HG02870 (cell line): ENCODE data around the gene DLX5.
"Not testable (repeated sequence)": the region's sequence is repeated elsewhere in the genome, so short reads cannot be mapped to it uniquely, and the experiment has no call there.

Experiments used
- ATAC-seq: cut with Tn5 transposase; IDR thresholded peaks from one replicate; pipeline ENCODE4 v1.9.1; 2021; ENCODE audit warnings: mild to moderate bottlenecking, moderate library complexity; ENCODE audit not compliant: unreplicated experiment

Gene DLX5

DNA sequence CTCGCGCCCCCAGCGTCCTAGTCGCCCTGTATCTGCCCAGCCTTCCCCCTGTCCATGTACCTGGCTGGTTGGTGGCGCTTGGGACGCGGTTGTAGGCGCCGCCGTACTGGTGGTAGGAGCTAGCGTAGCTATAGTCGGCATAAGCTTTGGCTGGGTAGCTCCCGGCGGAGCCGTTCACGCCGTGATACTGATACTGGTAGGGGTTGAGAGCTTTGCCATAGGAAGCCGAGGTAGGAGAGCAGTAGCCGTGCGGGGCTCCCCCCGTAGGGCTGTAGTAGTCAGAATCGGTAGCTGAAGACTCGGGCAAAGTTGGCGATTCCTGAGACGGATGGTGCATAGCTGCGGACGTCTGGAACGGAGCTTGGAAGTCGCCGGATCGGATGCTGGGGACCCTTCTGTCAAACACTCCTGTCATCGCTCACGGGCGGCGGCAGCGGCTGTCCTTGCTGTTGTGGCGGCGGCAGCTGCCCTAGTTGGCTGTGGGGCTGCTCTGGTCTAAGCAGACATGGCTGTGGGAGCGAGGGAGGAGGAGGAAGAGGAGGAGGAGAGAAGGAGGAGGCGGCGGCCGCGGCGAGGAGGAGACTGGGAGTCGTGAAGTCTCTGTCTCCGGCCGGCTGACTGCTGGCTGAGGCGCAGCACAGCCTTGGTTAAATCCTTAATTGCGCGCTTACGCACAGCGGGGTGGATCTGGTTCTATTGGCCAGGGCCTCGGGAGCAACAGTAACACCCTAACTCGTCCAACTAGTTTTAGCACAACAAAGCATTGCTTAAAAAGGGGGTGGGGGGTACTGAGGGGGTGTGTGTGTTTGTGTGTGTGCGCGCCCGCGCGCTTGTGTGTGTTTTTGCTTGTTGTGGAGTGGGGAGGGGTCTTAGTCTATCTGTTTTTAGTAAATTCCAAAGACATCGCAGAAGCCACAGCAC lies at the start of gene DLX5:
DLX5 (minus strand) TSS at position 623 of the 921 bp plus-strand sequence; CDS start at position 415, 208 bp downstream.
- ATAC-seq: no peak

- not testable (repeated sequence) for ATAC-seq
Observed at GRCh38 chr7:97072025-97072424, 47.4 kb upstream of the DLX5 start.

DNA sequence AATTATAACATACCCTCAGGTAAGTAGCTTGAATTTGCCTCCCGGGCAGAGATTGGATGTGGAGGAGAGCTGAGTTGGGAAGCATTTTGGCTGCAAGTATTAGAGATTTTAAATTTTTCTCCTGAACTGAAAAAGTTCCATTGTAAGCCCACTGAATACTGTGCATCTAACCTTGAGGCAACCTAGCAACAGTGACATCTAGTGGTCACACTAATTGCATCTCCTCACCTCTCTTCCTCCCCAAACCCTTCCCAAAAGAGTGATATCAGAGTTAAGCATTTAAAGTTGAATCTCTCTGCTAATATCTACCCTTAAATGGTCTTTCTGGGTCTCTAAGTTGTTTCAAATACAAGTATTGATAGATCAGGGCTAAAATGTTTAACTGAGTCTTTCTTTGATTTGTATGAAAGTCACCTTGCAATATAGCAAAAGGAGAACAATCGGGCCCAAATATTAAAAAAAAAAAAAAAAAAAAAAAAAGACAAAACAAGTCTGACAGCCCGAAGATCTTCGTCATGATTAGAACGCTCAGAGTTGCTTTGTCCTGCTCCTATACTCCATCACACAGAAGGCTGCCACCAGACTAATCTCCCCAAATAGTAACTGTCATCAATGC lies 40.4 kb upstream of the DLX5 start:
- peak; percentile 78 for ATAC-seq

- ATAC-seq: no peak
Observed at GRCh38 chr7:97064020-97064419, 39.4 kb upstream of the DLX5 start.

- no peak for ATAC-seq
Observed at GRCh38 chr7:97043281-97043680, 18.6 kb upstream of the DLX5 start.

- ATAC-seq: no peak
Observed at GRCh38 chr7:97039374-97040065, 14.9 kb upstream of the DLX5 start.

DNA sequence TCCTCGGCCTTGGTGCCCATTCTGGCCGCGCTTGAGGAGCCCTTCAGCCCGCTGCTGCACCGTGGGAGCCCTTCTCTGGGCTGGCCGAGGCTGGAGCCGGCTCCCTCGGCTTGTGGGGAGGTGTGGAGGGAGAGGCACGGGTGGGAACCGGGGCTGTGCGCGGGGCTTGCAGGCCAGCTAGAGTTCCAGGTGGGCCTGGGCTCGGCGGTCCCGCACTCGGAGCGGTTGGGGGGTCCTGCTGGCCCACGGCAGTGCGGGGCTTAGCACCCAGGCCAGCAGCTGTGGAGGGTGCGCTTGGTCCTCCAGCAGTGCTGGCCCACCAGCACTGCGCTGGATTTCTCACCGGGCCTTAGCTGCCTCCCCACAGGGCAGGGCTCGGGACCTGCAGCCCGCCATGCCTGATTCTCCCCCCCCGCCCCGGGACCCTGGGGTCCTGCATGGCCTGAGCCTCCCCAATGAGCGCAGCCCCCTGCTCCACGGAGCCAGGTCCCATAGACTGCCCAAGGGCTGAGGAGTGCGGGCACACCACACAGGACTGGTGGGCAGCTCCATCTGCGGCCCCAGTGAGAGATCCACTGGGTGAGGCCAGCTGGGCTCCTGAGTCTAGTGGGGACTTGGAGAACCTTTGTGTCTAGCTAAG lies 9.7 kb upstream of the DLX5 start:
- not testable (repeated sequence) for ATAC-seq

GRCh38 chr7:97027427-97028234 lies 3.0 kb upstream of the DLX5 start:
- ATAC-seq: peak; percentile 87

GRCh38 chr7:97026715-97027426 lies 2.2 kb upstream of the DLX5 start:
- peak; percentile 28 for ATAC-seq

DNA sequence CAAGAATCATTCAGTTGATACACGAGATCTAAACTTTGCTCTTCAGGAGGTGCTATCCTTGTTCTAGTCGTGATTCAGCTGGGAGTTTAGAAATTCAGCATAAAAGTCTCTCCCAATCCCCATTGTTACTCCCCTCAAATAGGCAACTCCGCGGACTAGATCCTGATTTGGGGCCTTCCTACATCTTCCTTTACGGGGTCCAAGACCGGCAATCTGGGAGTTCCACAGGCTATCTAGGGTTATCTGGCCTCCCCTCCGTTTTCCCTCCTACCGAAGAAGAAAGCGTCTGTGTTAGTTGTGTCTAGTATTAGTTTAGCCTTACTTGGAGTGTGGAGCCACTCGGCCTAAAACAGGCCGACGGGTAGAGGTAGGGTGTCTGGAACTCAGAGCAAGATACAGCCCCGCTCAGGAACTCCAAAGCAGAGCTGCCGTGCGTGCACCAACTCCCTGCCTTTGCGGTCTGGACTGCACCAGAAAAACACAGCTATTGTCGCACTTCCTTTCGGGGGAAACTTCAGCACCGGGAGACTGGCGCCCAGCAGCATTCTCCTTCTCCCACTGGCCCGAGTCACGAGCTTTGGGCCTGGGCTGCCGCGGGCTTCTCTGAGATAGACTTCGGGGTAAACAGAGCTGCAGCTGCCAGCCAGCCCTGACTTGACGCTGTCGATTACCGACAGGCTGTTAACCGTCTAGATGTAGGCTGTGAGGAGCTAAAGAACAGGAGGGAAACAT lies 1.5 kb upstream of the DLX5 start:
- ATAC-seq: no peak

- ATAC-seq: no peak
Observed at GRCh38 chr7:97025130-97025499, 484 bp upstream of the DLX5 start.

GRCh38 chr7:97022491-97023306 lies 1.9 kb downstream of the DLX5 start:
- no peak for ATAC-seq

DNA sequence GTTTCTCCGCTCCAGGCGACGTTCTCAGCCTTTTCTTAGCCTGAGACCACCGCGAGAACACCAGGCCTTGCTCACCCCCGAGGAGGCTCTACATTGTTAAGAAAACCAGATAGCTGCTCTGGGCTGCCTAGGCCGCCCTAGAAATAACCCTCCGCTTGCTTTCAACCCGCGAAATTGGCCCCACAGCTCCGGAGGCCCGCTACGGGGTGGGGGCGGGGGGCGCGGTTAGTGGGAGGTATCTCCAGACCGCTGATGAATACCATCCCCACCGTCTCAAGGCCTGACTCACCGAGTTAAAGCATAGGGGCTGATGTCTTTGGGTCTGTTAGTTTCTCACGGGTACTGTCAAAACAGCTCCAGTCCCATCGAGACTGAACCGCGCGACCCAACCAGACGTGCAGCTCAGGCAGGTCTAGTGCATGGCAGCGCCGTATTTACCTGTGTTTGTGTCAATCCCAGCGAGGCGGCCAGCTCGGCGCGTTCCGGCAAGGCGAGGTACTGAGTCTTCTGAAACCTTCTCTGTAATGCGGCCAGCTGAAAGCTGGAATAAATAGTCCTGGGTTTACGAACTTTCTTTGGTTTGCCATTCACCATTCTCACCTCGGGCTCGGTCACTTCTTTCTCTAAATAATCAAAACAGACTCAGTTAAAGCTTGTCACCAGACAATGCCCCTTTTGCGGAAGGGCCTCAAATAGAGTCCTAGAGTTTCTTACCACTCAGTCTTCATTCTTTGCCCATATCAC lies 2.7 kb downstream of the DLX5 start:
- no peak for ATAC-seq

GRCh38 chr7:97020996-97021746 lies 3.5 kb downstream of the DLX5 start:
- no peak for ATAC-seq

- ATAC-seq: no peak
Observed at GRCh38 chr7:97020601-97020995, 4.0 kb downstream of the DLX5 start.

DNA sequence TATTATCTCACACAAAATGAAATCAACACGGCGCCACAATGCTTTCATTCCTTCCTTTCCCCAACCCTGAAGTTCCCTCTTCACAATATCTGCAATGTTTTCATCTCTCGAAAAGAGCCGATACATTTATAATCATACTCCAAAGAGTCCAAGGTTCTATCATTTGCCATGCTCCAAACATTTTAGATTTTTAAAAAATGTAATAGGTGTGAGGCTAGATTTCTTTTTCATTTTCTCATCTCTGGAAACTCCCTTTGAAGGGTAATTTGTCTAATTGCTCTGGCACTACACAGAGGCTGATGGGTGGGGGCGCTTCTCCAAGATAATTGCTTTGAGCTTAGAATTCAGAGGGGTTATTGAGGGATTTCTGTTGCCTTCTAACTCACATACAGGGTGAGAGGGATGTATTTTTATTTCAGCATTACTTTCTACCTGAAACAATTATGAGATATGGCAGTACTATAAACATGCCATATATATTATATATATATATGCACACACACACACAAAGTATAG lies 4.9 kb downstream of the DLX5 start:
- no peak for ATAC-seq
